G401.6 (cell line): Measurements from ENCODE around the gene IFNGR1.

Experiments
- FAIRE-seq: peaks from 2 replicates; lab custom pipeline; 2012; peaks lifted over from hg19 to GRCh38; lab: Jason Lieb, UNC

Gene IFNGR1

DNA sequence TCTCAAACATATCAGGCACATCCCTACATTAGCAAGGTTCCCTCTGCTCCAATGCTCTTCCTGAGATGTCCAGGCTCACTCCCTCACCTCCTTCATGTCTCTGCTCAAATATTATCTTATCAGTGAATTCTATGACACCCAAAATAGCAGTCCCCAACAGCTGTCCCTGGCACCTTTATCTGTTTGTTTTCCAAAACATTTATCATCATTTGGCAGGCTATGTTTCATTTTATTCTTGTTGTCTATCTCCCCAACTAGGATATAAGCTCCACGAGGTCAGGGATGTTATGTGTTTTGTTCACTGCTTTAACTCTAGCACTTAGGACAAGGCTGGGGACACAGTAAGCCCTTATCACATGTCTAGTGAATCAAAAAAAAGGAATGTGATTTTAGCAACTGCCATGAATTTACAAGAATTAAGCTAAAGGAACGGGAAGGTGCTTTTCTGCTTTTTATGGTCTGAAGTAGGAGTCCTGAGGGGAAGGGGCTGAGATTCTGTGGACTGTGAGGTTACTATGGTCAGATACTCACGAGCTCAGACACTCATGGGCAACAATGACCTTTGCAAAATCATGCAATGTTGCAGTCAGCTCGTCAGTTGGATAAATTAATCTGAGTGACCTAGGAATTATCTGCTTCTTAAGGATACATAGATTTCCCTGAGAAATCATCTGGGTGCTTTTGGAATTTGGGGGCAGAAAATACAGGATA, 43.9 kb downstream of the IFNGR1 start:
- no peak for FAIRE-seq

DNA sequence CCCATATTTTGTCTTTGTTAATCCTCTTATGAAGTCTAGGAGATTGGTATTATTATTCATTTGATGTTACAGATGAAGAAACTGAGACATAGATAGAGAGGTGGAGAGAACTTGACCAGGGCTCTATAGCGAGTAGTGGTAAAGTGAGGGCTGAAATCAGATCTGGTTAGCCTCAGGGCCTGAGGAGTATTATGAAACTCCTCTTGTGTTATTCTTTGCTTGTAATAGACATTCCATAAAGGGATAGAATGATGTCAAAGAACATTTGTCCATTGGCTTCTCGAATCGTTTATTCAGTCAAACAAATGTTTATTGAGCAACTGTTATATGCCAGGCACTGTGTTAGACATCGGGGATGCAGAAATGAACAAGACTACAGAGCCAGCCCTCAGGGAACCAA, 45.7 kb downstream of the IFNGR1 start, which contains the start of gene IL22RA2:
IL22RA2 (minus strand) TSS at position 144 of the 400 bp plus-strand sequence. CDS start 11,895 bp downstream, outside the sequence.
- no peak for FAIRE-seq

DNA sequence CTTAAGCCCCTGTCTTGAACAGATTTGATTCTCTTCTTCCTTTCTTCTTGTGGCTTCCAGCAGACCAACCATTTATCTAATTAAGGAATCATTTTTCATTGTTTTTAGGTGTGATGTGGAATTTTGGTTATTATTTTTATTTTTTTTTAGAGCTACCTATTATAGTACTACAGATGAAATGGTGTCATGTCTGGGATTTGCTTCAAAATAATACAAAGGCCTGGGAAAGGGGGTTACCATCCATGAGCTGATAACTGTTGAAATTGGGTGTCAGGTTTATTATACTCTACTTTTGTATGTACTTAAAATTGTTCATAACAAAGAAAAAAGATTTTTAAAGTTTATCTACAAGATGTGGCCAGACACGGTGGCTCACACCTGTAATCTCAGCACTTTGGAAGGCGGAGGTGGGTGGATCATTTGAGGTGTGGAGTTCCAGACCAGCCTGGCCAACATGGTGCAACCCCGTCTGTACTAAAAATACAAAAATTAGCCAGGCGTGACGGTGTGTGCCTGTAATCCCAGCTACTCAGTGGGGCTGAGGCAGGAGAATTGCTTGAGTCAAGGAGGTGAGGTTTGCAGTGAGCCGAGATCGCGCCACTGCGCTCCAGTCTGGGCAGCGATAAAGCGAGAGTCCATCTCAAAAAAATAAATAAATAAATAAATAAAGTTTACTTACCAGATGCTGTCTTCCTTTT, 46.3 kb downstream of the IFNGR1 start:
- no peak for FAIRE-seq

DNA sequence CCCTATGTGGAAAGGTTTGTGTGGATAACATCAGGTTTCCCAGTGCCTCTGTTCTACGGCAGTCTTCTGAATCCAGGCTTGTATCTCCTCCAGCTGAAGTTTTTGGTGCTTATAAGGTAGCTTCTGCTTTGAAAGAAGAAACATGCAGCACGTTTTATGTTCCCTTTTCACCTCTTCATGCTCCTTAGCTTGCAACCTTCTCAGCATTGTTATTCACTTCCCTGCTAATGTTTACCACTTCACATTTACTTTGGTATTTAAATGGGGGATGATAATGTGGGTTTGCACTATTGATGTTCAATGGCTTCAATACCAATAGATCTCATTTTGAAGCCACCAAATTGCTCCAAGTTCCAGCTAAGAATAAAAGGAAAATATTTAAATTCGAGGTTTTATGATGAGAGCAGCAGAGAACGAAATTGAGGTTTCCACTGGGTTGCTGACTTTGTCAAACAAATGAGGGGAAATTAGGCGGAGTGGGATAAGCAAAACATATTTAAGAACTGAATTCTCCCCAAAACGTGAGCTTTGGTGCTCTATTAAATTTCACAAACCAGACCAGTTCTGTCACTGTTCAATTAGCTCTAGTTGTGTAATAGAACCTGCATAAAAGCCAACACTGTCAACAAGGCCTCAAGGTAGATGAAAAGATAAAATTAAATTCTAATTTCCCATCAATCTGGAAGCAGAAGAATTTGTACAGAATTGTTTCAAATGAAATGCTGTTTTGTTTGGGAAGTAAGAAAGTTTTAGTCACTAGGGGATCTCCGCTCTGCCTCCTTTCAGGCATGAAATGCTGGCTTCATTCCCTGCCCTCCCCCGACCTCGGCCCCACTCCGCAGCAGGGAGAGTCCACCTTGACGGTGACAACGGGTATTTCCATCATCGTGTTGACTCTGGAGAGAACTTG, 47.1 kb downstream of the IFNGR1 start:
- FAIRE-seq: no peak

DNA sequence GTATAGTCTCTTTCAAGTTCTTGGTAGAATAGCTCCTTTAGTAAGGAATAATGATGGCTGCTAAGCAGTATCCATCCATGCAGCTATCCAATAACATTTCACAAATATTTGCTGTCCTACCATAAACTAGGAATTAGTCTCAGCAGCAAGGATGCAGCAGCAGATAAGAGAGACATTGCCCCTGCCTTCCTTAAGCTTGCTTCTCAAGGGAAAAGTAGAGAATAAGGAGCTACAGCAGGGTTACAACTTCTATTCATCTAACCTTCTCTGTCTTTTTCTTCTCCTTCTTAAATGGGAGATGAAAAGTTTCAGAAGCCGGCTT, 48.2 kb downstream of the IFNGR1 start:
- no peak for FAIRE-seq

DNA sequence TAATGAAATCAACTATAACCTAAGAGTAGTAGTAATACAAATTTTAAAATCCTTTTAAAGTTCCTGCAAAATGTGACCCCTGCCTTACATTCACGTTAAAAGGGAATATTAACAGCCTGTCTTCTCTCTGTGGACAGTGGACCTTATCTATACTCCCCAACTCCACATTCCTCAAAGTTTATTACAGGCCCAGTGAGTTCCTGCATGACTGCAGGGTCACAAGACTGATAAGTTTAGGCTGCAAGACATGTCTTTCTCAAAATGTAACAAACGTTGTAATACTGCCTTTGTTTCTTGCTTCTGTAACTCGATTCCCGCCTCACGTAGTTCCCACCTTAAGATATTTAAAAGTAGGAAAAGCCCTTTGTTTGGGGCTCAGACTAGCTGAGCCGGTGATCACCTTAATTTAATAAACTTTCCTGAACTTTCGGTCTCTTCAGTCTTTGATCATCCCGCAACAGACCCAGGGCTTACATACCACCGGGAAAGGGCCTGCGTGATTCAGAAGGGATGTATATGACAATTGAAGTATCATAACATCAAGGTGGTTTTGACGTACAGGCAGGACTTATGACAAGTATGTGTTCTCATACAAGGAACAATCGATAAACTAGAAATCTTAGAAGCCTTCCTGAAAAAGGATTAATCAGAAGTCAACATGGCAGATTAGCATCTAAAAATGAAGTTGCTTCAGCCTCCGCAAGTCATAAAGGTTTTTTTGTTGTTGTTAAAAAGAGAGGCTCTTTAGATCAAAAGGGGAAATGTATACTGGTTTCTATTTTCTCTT, 48.7 kb downstream of the IFNGR1 start:
- FAIRE-seq: no peak

DNA sequence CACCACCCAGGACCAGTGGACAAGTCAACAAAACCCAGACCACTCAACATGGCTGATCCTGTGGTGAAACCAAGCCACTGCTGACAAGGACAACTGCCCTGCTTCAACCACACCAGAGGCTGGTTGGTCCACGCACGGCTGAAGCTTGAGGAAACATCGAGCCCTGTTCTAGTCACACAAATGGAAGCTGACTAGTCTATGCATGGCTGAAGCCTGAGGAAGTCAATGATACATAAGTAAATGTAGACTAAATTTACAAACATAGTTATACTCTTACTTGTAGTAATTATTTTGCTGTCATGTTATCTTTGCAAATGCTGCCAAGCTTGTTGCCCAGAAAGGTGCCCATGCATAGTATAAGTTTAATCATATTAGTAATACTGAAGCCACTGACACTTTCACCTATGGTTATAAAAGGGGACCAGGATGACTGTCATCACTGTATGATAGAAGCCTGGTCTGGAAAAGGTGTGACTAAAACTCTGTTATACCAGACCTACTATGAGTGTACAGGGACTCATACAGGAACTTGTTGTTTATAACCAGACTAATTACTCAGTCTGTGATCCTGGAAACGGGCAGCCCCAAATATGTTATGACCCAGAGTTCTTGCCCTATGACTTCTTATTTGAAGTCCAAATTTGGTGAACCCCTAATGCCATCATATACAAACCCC, 51.3 kb downstream of the IFNGR1 start:
- no peak for FAIRE-seq

DNA sequence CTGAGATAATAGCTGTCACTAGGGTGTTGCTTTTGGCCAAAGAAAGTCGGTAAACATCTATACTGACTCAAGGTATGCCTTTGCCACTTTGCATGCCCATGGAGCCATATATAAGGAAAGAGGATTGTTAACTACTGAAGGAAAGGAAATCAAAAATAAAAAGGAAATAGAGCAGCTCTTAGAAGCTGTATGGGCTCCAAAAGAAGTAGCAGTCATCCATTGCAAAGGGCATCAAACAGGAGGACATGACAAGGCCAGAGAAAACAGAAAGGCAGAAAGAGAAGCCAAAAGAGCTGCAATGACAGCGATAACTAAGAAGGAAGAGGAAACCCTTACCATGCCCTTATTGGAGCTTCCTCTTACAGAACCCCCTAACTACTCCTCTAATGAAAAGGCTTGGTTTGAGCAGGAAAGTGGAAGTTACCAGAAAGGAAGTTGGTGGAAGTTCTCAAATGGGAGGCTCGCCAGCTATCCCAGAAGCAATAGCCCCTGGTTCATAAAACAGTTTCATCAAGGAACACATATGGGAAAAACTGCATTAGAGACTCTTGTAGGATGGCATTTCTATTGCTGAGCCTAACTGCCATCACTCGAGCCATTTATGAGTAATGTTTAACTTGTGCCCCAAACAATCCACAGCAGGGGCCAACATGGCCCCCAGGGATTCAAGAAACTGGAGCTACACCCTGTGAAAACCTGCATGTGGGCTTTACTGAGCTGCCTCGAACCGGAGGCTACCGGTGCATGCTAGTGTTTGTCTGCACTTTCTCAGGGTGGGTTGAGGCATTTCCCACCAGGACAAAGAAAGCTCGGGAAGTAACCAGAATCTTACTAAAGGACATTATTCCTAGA, 52.7 kb downstream of the IFNGR1 start:
- no peak for FAIRE-seq

DNA sequence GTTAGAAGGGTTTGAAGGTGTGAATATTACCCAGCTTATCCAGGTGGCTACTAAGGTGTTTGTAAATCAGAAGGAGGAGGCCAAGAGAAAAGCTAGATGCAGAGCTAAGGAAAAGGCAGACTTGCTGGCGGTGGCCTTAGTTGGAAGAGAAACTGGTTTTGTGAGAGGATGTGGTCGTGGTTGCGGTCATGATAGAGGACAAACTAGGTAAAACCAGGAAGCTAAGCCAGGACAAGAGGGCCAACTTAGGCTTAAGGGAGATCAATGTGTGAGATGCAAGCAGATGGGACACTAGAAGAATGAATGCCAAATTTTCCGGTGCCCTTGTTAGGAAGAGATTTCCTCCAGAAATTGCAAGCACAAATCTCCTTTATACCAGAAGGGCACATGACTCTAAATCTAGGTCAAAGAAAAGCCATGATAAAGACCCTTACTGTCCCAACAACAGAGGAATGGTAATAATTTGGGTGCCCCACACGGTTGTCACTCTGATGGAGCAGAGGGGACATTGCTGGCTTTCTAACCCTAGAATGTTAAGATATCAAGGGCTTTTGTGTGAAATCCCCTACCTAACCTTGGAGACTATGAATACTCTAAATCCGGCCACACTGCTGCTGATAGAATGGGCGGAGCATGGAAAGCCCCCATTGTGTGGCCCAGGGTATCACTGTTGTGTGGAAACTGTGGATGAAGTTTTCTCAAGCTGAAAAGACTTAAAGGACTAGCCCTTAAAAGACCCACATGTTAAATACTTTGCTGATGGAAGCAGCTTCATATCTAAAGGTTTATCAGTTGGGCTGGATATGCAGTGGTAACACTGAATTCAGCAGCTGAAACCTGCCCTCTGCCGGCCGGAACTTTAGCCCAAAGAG, 53.6 kb downstream of the IFNGR1 start:
- FAIRE-seq: no peak

DNA sequence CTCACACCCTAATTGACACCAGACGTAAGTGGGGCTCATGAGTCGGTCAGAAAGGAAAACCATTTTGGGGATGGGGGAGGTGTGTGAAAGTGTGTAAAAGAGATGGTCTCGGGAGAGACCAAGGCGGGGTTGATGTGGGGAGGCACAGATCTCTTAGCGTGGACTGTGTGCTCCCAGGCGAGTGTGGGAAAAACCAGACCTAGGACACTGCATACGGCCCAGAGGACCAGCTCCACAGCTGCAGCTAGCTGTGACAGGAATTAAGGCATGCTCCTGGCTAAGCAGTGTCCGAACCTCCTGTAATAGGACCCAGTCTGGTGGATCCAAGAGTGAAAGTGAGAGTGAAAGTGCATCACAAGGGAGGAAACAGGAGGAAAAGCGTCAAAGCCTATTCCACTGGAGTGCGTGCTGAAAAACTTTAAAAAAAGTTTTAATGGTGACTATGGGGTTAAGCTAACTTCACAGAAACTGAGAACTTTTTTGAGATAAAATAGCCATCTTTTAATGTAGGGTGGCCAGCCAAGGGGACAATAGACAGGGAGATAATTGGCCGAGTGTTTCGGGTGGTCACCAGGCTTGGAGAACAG, 55.4 kb downstream of the IFNGR1 start:
- no peak for FAIRE-seq

DNA sequence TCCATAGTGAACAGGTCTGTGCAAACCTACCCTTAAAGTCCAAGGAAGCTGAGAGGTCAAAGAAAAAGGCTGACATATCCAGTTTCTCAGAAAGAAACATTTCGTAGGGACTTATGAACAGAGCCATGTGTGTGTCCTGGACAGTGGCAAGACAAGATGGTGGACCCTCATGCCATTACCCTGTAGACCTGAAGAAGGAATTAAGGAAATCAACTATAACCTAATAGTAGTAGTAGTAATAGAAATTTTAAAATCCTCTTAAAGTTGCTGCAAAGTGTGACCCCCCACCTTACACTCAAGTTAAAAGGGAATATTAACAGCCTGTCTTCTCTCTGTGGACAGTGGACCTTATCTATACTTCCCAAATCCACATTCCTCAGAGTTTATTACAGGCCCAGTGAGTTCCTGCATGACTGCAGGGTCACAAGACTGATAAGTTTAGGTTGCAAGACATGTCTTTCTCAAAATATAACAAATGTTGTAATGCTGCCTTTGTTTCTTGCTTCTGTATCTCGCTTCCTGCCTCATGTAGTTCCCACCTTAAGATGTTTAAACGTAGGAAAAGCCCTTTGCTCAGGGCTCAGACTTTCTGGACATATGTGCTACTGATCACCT, 56.4 kb downstream of the IFNGR1 start:
- no peak for FAIRE-seq

DNA sequence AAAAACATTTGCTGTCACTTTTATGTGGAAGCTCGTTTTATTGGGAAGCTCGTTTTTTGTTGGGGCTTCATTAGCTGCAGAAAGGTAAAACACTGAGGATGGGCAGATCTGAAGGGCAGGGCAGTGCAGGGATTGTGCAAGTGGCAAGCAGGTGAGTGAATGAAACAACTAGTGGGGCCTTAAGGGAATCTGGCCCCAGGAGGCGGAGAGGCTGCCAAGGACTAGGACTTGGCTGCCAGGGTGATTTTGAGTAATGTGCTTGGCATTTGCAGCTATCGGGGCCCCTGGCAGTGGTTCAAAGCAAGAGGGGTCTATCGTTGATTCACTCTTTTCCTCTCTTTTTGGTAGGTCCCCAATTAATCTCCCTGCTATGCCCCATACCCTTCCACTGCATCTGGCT, 57.2 kb downstream of the IFNGR1 start:
- FAIRE-seq: no peak

DNA sequence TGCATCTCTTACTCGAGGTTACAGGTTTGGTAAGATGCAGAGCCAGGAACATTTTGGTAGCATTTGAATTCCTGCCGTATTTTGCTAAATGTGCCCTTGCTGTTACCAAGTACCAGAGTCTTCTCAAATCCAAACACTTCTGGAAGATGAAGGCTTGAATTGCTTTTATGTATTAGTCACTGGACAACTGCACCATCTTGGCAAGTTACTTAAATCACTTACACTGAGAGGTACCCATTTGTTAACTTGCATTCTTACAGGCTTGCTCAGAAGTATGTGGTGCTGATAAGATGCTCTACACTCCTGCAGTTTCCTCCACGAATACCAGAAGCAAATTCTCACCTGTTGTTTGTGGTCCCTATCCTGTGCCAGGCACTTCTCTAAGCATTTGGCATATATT, 58.4 kb downstream of the IFNGR1 start:
- FAIRE-seq: no peak

DNA sequence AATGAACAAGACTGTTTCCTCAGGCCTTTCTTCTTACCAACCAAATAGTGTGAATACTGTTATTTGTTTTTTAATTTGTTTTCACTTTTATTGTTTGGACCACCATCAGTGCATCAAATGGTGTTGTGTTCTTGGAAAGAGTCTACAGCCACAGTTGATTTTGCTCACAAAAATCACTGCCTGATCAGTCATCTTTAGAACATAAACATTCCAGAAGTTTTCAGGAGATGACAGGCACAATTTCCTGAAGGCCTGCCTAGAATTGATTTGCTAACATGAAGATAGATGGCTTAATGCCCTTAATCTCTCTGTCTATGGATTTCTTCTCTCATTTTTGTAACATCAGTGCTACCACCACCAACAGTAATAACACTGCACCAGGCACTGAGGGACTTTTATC, 59.3 kb downstream of the IFNGR1 start:
- no peak for FAIRE-seq

DNA sequence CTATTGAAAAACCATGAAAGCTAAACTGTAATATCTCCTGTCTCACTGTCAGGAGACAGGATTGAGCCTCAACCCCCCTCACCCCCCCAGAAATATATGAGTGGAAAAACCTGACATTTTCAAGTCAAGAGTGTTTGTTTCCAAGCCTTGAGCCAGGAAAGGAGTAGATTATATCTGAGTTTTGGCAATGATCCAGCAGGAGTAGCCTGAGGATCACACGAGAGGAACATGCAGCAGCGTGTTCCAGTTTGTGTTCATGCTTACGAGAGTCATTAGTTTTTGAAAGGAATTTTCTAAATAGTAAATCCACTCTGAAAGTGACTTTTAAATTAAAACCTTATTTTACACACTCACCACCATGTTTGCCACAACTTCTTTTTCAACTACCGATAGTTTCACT, 61.6 kb downstream of the IFNGR1 start:
- no peak for FAIRE-seq

DNA sequence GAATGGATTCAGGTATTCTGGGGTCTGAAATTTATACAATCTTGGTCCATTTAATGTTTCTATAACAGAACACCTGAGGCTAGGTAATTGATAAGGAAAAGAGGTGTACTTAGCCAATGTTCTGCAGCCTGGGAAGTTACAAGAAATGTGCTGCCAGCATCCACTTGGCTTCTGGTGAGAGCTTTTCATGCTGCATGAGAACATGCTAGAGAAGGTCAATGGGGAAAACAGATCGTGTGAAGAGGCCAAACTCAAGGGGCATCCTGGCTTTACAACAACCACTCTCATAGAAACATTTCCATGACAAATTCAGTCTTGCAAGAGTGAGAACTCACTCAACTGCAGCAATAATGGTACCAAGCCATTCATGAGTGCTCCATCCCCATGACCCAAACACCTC, 62.5 kb downstream of the IFNGR1 start:
- FAIRE-seq: no peak

DNA sequence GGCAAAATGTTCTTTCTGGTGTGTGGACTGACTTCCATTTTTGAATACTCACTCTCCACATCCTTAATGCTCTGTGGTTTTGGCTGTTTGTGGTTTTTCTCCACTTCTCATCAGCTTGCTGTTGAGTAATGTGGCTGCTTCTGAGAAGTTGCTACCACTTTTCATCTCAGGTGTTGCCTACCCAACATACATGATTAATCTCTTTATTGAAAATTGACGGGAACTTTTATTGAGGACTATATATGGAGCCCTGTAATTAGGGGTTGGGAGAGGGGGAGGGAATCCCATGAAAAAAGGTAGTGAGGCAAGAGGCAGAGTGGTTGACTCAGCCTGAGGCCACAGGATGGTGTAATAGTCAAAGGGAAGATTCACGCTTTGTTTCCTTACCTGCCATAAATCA, 63.4 kb downstream of the IFNGR1 start:
- FAIRE-seq: no peak

DNA sequence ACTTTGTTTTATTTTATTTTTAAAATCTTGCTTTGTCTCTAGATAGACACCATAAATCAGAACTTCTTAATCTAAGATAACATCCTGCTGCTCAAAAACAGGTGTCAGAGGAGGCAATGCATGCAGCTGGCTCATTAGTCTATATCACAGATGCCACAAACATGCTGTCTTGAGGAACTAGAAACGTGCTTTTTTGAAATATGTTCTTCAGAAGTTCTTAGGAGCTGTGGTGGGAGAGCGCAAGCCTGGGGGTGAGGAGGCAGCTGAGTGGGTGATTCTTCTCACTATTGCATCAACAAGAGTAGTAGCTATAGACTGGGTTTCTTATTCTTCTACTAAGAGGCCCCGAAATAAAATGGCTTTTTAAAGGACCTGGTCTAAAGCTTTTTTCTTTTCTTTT, 69.1 kb downstream of the IFNGR1 start:
- no peak for FAIRE-seq

DNA sequence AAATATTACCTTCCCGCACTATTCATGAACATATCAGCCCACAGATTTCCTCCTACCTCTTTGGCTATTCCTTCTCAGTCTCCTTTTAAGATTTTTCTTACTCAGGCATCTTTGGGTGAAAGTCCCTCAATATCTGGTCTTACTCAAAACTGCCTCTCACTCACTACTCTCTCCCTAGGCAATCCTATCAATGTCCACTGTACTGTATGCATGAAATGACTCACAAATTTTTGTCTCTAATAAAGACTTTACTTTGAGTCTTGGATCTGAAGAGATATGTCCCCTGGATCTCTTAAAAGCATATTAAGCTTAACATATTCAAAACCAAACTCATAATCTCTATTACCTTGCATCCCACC, 70.2 kb downstream of the IFNGR1 start:
- FAIRE-seq: no peak
